Left ventricle myocardium inferior (tissue), 1 donor: Measurements from ENCODE around the gene ZNF474. TPM values are rescaled to one million over a fixed set of nuclear protein-coding genes. Genes with fewer than 3 reads are reported as not detected.

ENCODE experiments used
- DNase-seq: peaks from one replicate; pipeline ENCODE4 v3.0.0-alpha.2; 2020
- H3K27ac ChIP-seq: fragments of 200-600 bp; replicated peaks from 2 replicates; pipeline ENCODE4 v1.8.0; 2021
- H3K27me3 ChIP-seq: fragments of 200-600 bp; 2 replicates; pipeline ENCODE4 v1.8.0; 2021; ENCODE audit warnings: low read depth
- H3K36me3 ChIP-seq: fragments of 200-600 bp; 2 replicates; pipeline ENCODE4 v1.8.0; 2021
- H3K4me1 ChIP-seq: fragments of 200-600 bp; 2 replicates; pipeline ENCODE4 v1.8.0; 2021
- H3K4me3 ChIP-seq: fragments of 200-600 bp; 2 replicates; pipeline ENCODE4 v1.8.0; 2021; ENCODE audit warnings: mild to moderate bottlenecking, moderate library complexity
- H3K9me3 ChIP-seq: fragments of 200-600 bp; replicated peaks from 2 replicates; pipeline ENCODE4 v1.8.0; 2021
- CTCF ChIP-seq: fragments of 200-600 bp; IDR thresholded peaks from 2 replicates; pipeline ENCODE4 v1.8.0; 2021; ENCODE audit warnings: antibody characterized with exemption, mild to moderate bottlenecking, borderline replicate concordance
- intact Hi-C: fragments of 100-400 bp; cut with micrococcal nuclease; formaldehyde crosslinking; loops from one replicate; pipeline ENCODE4 v1.11.0; 2022
- total RNA-seq: library from RNA; stranded (reverse); fragmentation: NEBNext Ultra II Directional; extraction: Animal tissue kit (Norgen Biotek cat#: 25700); gene quantifications from one replicate; pipeline ENCODE4 v1.2.1, GENCODE V29; 2021
- donor health status: DM: no; HTN: yes; CAD: no; lungs with severe emphysema.

The ZNF474 gene
- total RNA-seq, 1 donor from 2014 or later, result not detected

DNA sequence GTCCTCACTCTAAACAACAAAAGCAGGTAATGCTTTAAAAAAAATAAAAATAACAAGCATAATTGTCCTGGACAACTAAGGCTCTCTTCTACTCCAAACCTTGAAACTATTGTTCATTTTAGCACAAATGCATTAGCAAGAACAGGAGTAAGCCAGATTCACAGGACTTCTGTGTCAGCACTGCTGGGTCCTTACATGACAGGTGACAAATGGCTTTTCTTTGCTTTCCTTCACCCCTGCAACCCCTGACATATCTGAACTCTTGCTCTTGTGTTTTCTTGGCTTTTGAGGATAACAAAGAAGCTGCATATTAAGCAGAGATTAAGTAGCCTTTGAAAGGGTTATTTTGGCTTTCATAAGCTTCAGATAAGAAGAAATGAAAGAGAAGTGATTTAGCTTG is 71.1 kb downstream of the ZNF474 start:
- TF ChIP-seq CTCF, result no peak
- Histone ChIP-seq H3K36me3 (no peaks in the 10 kb centered on the region), H3K4me3 (no peak overlapping the region), H3K9me3 (no peaks in the 10 kb centered on the region), H3K27me3 (peaks cover 16% of the 10 kb centered on the region), H3K27ac (no peak overlapping the region), H3K4me1 (no peaks in the 10 kb centered on the region)
- DNase-seq, result no peak
- intact Hi-C loops, result no loop called here

- no peak for TF ChIP-seq CTCF
- intact Hi-C loops, result no loop called here
- no peak overlapping the region for H3K4me3 ChIP-seq
- DNase-seq, result no peak
- no peaks in the 10 kb centered on the region for H3K36me3 ChIP-seq
- no peaks in the 10 kb centered on the region for H3K9me3 ChIP-seq
- H3K27me3 ChIP-seq, result peaks cover 16% of the 10 kb centered on the region
- no peaks in the 10 kb centered on the region for H3K4me1 ChIP-seq
- no peak overlapping the region for H3K27ac ChIP-seq
Observed at GRCh38 chr5:122200865-122201264, 71.5 kb downstream of the ZNF474 start.

- H3K36me3 ChIP-seq, result no peaks in the 10 kb centered on the region
- DNase-seq, result no peak
- no peak overlapping the region for H3K4me3 ChIP-seq
- peaks cover 16% of the 10 kb centered on the region for H3K27me3 ChIP-seq
- H3K27ac ChIP-seq, result no peak overlapping the region
- no peak for TF ChIP-seq CTCF
- no peaks in the 10 kb centered on the region for H3K4me1 ChIP-seq
- intact Hi-C loops, result no loop called here
- no peaks in the 10 kb centered on the region for H3K9me3 ChIP-seq
Observed at GRCh38 chr5:122201365-122201764, 72.0 kb downstream of the ZNF474 start.

GRCh38 chr5:122202952-122203351 is 73.6 kb downstream of the ZNF474 start:
- no peaks in the 10 kb centered on the region for H3K9me3 ChIP-seq
- no peak for DNase-seq
- TF ChIP-seq CTCF, result no peak
- intact Hi-C loops, result no loop called here
- no peak overlapping the region for H3K4me3 ChIP-seq
- peaks cover 16% of the 10 kb centered on the region for H3K27me3 ChIP-seq
- no peaks in the 10 kb centered on the region for H3K4me1 ChIP-seq
- no peak overlapping the region for H3K27ac ChIP-seq
- no peaks in the 10 kb centered on the region for H3K36me3 ChIP-seq

Other genes starting within 250 kb of the ZNF474 start
- 8.6 TPM for gene SRFBP1, start 167.6 kb upstream of the ZNF474 start, total RNA-seq
- gene LOX, start 51.3 kb upstream of the ZNF474 start, total RNA-seq, result 4.4 TPM
- 1.4 TPM for gene SNCAIP, start 182.7 kb downstream of the ZNF474 start, total RNA-seq